NCI-H446 (cell line): ENCODE results near the gene FAT1.

Experiments used
- DNase-seq, 2 experiments: peaks; one replicate each; lab custom pipeline; 2025; lab: John Stamatoyannopoulos, UW

The FAT1 gene

GRCh38 chr4:186569533-186570192 lies 154.0 kb downstream of the FAT1 start:
- no peak for DNase-seq

- DNase-seq = no peak
These were observed 157.6 kb downstream of the FAT1 start for GRCh38 chr4:186566068-186566467.

GRCh38 chr4:186563761-186564160 lies 159.9 kb downstream of the FAT1 start:
- DNase-seq = no peak

- DNase-seq = no peak
These were observed 161.9 kb downstream of the FAT1 start for GRCh38 chr4:186561748-186562147.

GRCh38 chr4:186560647-186561046 lies 163.0 kb downstream of the FAT1 start:
- DNase-seq = no peak

GRCh38 chr4:186557486-186557885 lies 166.2 kb downstream of the FAT1 start:
- DNase-seq = no peak

- DNase-seq = no peak
These were observed 166.6 kb downstream of the FAT1 start for GRCh38 chr4:186557061-186557460.

- DNase-seq = no peak
These were observed 168.5 kb downstream of the FAT1 start, which contains the start of gene MTNR1A for GRCh38 chr4:186554914-186555827. MTNR1A (minus strand) TSS chr4:186555567; CDS start chr4:186555365, 202 bp downstream.

- DNase-seq = no peak
These were observed 169.1 kb downstream of the FAT1 start for GRCh38 chr4:186554539-186554913.

GRCh38 chr4:186553717-186554116 lies 169.9 kb downstream of the FAT1 start:
- DNase-seq = no peak

GRCh38 chr4:186551849-186552248 lies 171.8 kb downstream of the FAT1 start:
- no peak for DNase-seq

- DNase-seq = no peak
These were observed 178.2 kb downstream of the FAT1 start for GRCh38 chr4:186545436-186545835.

GRCh38 chr4:186543206-186543605 lies 180.4 kb downstream of the FAT1 start:
- DNase-seq = no peak

GRCh38 chr4:186541801-186542200 lies 181.9 kb downstream of the FAT1 start:
- no peak for DNase-seq

- no peak for DNase-seq
These were observed 185.7 kb downstream of the FAT1 start for GRCh38 chr4:186537843-186538521.
